ENCODE measurements around the gene PLSCR1. TPM values are rescaled to one million over a fixed set of nuclear protein-coding genes. Genes with fewer than 3 reads are reported as not detected.
A peak's percentile ranks its signal among the peaks of the same experiment; 100 is the strongest.

Gene PLSCR1
- total and polyA plus RNA-seq, 9 of the 15 experiments (the other 6 are each of a cell fraction or from before 2014, with no cell fraction given), result 40.6 to 122 (median 69.1) TPM

GRCh38 chr3:146544002-146544928 lies at the start of gene PLSCR1 (continued):
- TF ChIP-seq THRB (CRISPR knock-in tag; conservative IDR thresholded peaks at IDR 0.05) (no peak), PML (IDR thresholded peaks at IDR 0.05; ENCODE audit: low read length) (peak; percentile 72; the same call in 1 of the 2 replicates), MYC (IDR thresholded peaks at IDR 0.05; ENCODE audit: low read depth, low read length) (peak; percentile 63; the same call in 1 of the 2 replicates), MYC (CRISPR knock-in tag; IDR thresholded peaks at IDR 0.05; ENCODE audit: borderline replicate concordance, low read depth) (0 out of 2 replicates have a peak, but pooled peaks have one; percentile 58), TSHZ1 (CRISPR knock-in tag; IDR thresholded peaks at IDR 0.05) (no peak), ZNF512 (tag; IDR thresholded peaks at IDR 0.05) (no peak), RBFOX2 (IDR thresholded peaks at IDR 0.05; ENCODE audit: low read depth, low read length) (peak; percentile 91), EGR1 (conservative IDR thresholded peaks at IDR 0.05) (peak; percentile 28; the same call in 1 of the 2 replicates), XRCC5 (IDR thresholded peaks at IDR 0.05; ENCODE audit: low read depth, low read length) (no peak), CEBPG (CRISPR knock-in tag; IDR thresholded peaks at IDR 0.05) (no peak), CEBPG (tag; conservative IDR thresholded peaks at IDR 0.05 in 1 of 2, IDR thresholded peaks at IDR 0.05 in 1 of 2) (no peak), TCF7L2 (IDR thresholded peaks at IDR 0.05; ENCODE audit: low read depth, low read length) (no peak), SRSF7 (optimal IDR thresholded peaks at IDR 0.05; ENCODE audit: low read depth, low read length) (no peak)

Data from K562 (cell line).